Lung microvascular endothelial cell (primary cell): ENCODE measurements around the gene FEM1C. TPM values are rescaled to one million over a fixed set of nuclear protein-coding genes. Genes with fewer than 3 reads are reported as not detected.
"Not testable (repeated sequence)": the region's sequence is repeated elsewhere in the genome, so short reads cannot be mapped to it uniquely, and the experiment has no call there.

ENCODE experiments used
- DNase-seq, 2 donors: peaks; one replicate each; pipeline versions ENCODE4 v3.0.0 to v3.0.0-alpha.2; 2010; ENCODE audit warnings: low read depth in 2 of 2
- total RNA-seq: library from RNA; depleted of rRNA; stranded (reverse); fragments of >200 nt; gene quantifications from 2 replicates; pipeline ENCODE4 v1.2.1, GENCODE V29; 2014

FEM1C gene
- total RNA-seq, 1 donor from 2014 or later: 11.7 TPM

DNA sequence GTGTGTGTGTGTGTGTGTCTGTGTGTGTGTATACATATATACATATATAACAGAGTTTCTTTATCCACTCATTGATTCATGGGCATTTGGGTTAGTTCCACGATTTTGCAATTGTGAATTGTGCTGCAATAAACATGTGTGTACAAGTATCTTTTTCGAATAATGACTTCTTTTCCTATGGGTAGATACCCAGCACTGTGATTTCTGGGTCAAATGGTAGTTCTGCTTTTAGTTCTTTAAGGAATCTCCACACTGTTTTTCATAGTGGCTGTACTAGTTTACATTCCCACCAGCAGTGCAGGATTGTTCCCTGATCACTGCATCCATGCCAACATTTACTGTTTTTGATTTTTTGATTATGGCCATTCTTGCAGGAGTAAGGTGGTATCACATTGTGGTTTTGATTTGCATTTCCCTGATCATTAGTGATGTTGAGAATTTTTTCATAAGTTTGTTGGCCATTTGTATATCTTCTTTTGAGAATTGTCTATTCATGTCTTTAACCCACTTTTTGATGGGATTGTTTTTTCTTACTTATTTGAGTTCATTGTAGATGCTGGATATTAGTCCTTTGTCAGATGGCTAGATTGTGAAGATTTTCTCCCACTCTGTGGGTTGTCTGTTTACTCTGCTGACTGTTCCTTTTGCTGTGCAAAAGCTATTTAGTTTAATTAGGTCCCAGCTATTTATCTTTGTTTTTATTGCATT is 65.3 kb downstream of the FEM1C start:
- not testable (repeated sequence) for DNase-seq

GRCh38 chr5:115478281-115478680 is 66.3 kb downstream of the FEM1C start:
- no peak for DNase-seq

GRCh38 chr5:115477581-115477980 is 67.0 kb downstream of the FEM1C start:
- DNase-seq: no peak

DNA sequence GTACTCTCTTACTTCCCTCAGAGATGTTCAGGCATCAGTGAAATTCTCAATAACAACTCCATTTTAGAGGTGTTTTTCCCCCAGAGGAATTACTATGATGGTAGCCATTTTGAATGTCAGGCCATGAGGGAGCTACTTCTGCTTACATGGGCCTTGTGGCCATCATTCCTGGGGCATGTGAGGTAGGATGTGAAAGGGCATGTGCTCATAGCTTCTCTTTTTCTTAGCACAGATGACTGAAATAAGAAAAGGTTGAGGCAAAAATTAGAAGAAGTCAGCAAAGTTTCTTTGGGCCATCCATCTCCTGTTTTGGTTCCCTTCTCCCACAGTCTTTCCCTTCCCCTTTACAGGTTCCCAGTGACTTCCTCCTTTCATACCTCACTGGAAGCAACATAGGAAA is 68.8 kb downstream of the FEM1C start:
- no peak for DNase-seq

DNA sequence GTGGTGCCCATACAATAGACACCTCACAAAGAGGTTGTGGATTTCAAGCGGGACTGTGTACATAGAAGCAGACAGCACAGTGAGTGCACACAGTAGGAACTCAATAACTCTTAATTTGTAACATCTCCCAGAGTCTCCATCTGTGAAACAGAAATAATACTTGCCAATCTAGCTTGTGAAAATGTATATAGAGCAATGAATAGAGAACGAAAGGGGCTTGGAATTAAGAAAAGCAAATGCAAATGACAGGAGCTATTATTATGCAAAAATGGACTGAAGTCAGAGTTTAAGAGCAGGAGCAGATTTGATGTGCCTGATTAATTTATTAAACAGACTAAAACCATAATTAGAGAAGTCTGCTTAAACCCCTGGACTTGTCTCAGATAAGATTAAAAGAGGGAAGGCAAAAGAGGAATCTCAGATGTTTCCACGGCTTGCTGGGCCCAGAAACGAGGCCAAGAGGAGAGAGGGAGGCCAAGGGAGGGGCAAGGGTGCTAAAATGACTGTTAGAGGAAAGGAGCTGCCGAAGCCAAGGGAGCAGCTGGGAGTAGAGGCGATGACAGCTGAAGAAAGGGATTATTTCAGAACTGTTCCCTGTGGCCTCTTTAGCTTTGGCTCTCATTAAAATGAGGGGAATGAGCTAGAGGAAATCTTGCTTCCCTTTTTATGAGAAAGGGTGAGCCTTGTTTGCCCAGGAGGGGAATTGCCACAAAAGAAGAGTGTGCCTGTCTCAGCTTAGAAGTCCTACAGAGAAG is 72.1 kb downstream of the FEM1C start:
- no peak for DNase-seq

DNA sequence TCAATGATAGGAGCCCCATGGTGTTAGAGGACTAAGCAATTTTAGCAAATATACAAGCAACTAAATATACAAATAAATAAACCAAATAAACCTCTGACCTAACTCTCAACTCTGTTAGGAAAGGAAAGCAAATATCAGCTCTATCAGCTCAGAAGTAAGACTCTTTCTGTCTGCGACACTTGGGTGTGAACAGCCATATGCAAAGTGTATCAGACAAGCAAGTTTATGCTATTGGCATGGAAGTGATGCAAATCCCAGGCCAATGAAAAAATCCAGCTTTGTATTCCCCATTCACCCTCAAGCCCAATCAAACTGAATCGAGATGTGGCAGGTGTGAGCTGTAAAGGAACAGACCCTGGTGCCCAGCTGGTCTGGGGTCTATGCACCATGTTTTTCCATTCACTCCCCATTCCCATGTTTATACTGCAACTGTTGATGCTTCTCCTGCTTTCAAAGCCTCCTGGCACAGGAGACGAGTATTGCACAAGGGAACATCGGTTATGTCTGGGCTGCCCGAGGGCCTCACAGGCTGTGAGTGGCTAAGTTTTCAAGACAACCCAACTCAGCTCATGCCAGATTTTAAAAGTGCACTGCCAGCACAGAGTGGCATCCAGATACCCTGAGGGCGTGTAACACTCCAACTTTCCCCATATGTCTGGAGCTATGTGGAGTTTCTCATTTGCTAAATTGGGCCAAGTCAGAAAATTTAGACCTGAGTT is 73.1 kb downstream of the FEM1C start:
- DNase-seq: no peak

- no peak for DNase-seq
These were observed 73.7 kb downstream of the FEM1C start for GRCh38 chr5:115470921-115471320.

Other genes starting within 250 kb of the FEM1C start
- gene CCDC112, start 248.1 kb downstream of the FEM1C start, total RNA-seq: 3.4 and 3.5 TPM in 2 replicates
- 0.20 and 0.22 TPM in 2 replicates for gene TICAM2, start 57.7 kb upstream of the FEM1C start, total RNA-seq
- 60.1 and 89.7 TPM in 2 replicates for gene TMED7, start 81.3 kb upstream of the FEM1C start, total RNA-seq